HepG2 (cell line): Measurements from ENCODE around the gene RPS6KL1. TPM values are rescaled to one million over a fixed set of nuclear protein-coding genes. Genes with fewer than 3 reads are reported as not detected.

ENCODE experiments used
- ATAC-seq: fragments of 200-7000 bp; cut with Tn5 transposase; 3 replicates; pipeline ENCODE4 v1.9.1; 2020; ENCODE audit warnings: mild to moderate bottlenecking, moderate library complexity
- BruUV-seq: library from RNA; stranded (reverse); fragments of 400-500 nt; replicated peaks from 2 replicates; lab custom pipeline; 2021; lab: Mats Ljungman, UMichigan
- CTCF ChIA-PET: fragments of 300-600 bp; formaldehyde crosslinking; extraction: SDS; loops from one replicate; lab custom pipeline; 2021; ENCODE audit warnings: low total read pairs, inconsistent platforms, low intra/inter-chr PET ratio; lab: Yijun Ruan, JAX
- POLR2A ChIA-PET: fragments of 350-600 bp; sonication (Branson Sonifier 250); formaldehyde crosslinking; loops from one replicate; lab custom pipeline; 2020; ENCODE audit warnings: antibody characterized with exemption, inconsistent platforms; lab: Yijun Ruan, JAX
- DNase-seq: peaks from one replicate; pipeline ENCODE4 v3.0.0-alpha.2; 2015; ENCODE audit warnings: low spot score
- FAIRE-seq: peaks from 3 replicates; lab custom pipeline; 2011; peaks lifted over from hg19 to GRCh38; lab: Jason Lieb, UNC
- H2AFZ ChIP-seq: one replicate; pipeline ENCODE4 v1.6.1; 2011; ENCODE audit warnings: low read length, inconsistent platforms
- H3K27ac ChIP-seq: fragments of 300-600 bp; 3 replicates; pipeline ENCODE4 v1.8.0; 2011; ENCODE audit warnings: mixed run types, mild to moderate bottlenecking, mixed read lengths, low read length, inconsistent platforms; ENCODE audit not compliant: insufficient read depth; ENCODE audit errors: extremely low read length
- H3K27me3 ChIP-seq, 2 experiments: fragments of 200-600 bp in 1 of 2; 2 replicates in 1 of 2; 3 replicates in 1 of 2; pipeline versions ENCODE4 v1.6.0 to v1.8.0; 2011; ENCODE audit warnings: low read length in 2 of 2, mild to moderate bottlenecking in 2 of 2, moderate library complexity in 2 of 2, inconsistent platforms in 1 of 2; ENCODE audit not compliant: insufficient read depth in 2 of 2, control insufficient read depth in 1 of 2
- H3K36me3 ChIP-seq, 2 experiments: fragments of 200-600 bp in 1 of 2; replicated peaks in 1 of 2; 2 replicates in 1 of 2; 3 replicates in 1 of 2; pipeline versions ENCODE4 v1.5.1 to v1.8.0; 2011; ENCODE audit warnings: low read length in 2 of 2, inconsistent platforms in 1 of 2; ENCODE audit not compliant: insufficient read depth in 2 of 2, control insufficient read depth in 1 of 2
- H3K4me1 ChIP-seq: 2 replicates; pipeline ENCODE4 v1.5.1; 2012; ENCODE audit warnings: low read length, inconsistent platforms; ENCODE audit not compliant: insufficient read depth
- H3K4me2 ChIP-seq: 2 replicates; pipeline ENCODE4 v1.6.0; 2011; ENCODE audit warnings: low read depth, low read length, inconsistent platforms
- H3K4me3 ChIP-seq, 3 experiments: fragments of 200-600 bp in 1 of 3; sonication (generic), shearing (Covaris generic) in 1 of 3; replicated peaks in 1 of 3; 2 replicates each; pipeline ENCODE4 v1.5.1; 2011 to 2016; ENCODE audit warnings: low read length in 3 of 3, inconsistent platforms in 2 of 3, low read depth in 2 of 3, mild to moderate bottlenecking in 2 of 3, control low read depth in 1 of 3, mixed read lengths in 1 of 3; ENCODE audit not compliant: insufficient read depth in 1 of 3
- H3K79me2 ChIP-seq: one replicate; pipeline ENCODE4 v1.6.1; 2011; ENCODE audit warnings: low read length, inconsistent platforms; ENCODE audit not compliant: insufficient read depth
- H3K9ac ChIP-seq: 2 replicates; pipeline ENCODE4 v1.6.0; 2011; ENCODE audit warnings: mild to moderate bottlenecking, low read depth, low read length, inconsistent platforms; ENCODE audit not compliant: insufficient read depth
- H3K9me3 ChIP-seq: 2 replicates; pipeline ENCODE4 v1.5.1; 2012; ENCODE audit warnings: mild to moderate bottlenecking, low read length
- H4K20me1 ChIP-seq: 2 replicates; pipeline ENCODE4 v1.6.0; 2011; ENCODE audit warnings: inconsistent platforms, mild to moderate bottlenecking, low read length, moderate library complexity; ENCODE audit not compliant: insufficient read depth
- CAMTA2 ChIP-seq: sonication (generic); formaldehyde crosslinking; IDR thresholded peaks from 2 replicates; pipeline ENCODE4 v1.4.0; 2020; ENCODE audit warnings: mild to moderate bottlenecking, missing genetic modification reagents, borderline replicate concordance
- KDM6A ChIP-seq: IDR thresholded peaks from 2 replicates; pipeline ENCODE4 v1.6.1; 2016; ENCODE audit warnings: low read depth
- MYNN ChIP-seq: sonication (generic); formaldehyde crosslinking; IDR thresholded peaks from 2 replicates; pipeline ENCODE4 v1.4.0; 2020; ENCODE audit warnings: mild to moderate bottlenecking, low read depth, missing genetic modification reagents
- SMC3 ChIP-seq: IDR thresholded peaks from 2 replicates; pipeline ENCODE4 v1.6.1; 2011; ENCODE audit warnings: low read length, improper control_type of control experiment
- SP140L ChIP-seq: sonication (generic); formaldehyde crosslinking; IDR thresholded peaks from 2 replicates; pipeline ENCODE4 v1.4.0; 2020; ENCODE audit warnings: missing genetic modification reagents, borderline replicate concordance
- THYN1 ChIP-seq: sonication (generic); formaldehyde crosslinking; IDR thresholded peaks from 2 replicates; pipeline ENCODE4 v1.8.1; 2023; ENCODE audit warnings: low read depth, mild to moderate bottlenecking, moderate library complexity, missing genetic modification reagents, borderline replicate concordance
- ZFP36 ChIP-seq: fragments of 150-350 bp; IDR thresholded peaks from 2 replicates; pipeline ENCODE4 v1.6.1; 2018; ENCODE audit warnings: borderline replicate concordance, low read length, low read depth; ENCODE audit not compliant: partially characterized antibody
- WGBS: methylation state at CpG from one replicate; pipeline ENCODE4 v1.1.6; 2017; ENCODE audit warnings: low lambda C conversion rate; 5-methylcytosine and 5-hydroxymethylcytosine counted together
- in situ Hi-C: cut with HindIII; loops from 2 replicates; pipeline ENCODE4 v1.10.0; 2017; ENCODE audit warnings: low pct_unique_long_range_greater_than_20kb; ENCODE audit not compliant: extremely low pct_ligation_motif_present
- intact Hi-C: fragments of 100-400 bp; cut with micrococcal nuclease; formaldehyde crosslinking; loops from one replicate; pipeline ENCODE4 v1.10.0; 2022; ENCODE audit not compliant: unreplicated experiment
- polyA plus RNA-seq, 8 experiments: library from polyadenylated mRNA; depleted of rRNA in 3 of 8; stranded (reverse) in 7 of 8; unstranded in 1 of 8; fragments of >200 nt; fragmentation: Illumina TruSeq in 4 of 8; extraction: Trizol in 4 of 8; gene quantifications; 2 replicates each; pipeline versions ENCODE4 v1.2.1 to v1.2.3, GENCODE V29; 2011 to 2016; ENCODE audit warnings: low read depth in 4 of 8, missing spikeins in 1 of 8, mixed read lengths in 1 of 8; ENCODE audit not compliant: insufficient read depth in 1 of 8
- total RNA-seq, 5 experiments: library from RNA; depleted of rRNA; stranded (reverse); fragments of >200 nt; fragmentation: Illumina TruSeq; extraction: Trizol; gene quantifications; 2 replicates each; pipeline ENCODE4 v1.2.3, GENCODE V29; 2016; ENCODE audit warnings: low read depth in 1 of 5
- TF ChIP-seq, protein P1 (sequence below): sonication (generic); formaldehyde crosslinking; IDR thresholded peaks from 2 replicates; pipeline ENCODE4 v1.5.1; 2020; ENCODE audit warnings: missing genetic modification reagents, mild to moderate bottlenecking, borderline replicate concordance

Gene RPS6KL1
- total and polyA plus RNA-seq, 2 of the 13 experiments (the other 11 are each of a cell fraction or from before 2014, with no cell fraction given), result 6.5 to 11.5 TPM

DNA sequence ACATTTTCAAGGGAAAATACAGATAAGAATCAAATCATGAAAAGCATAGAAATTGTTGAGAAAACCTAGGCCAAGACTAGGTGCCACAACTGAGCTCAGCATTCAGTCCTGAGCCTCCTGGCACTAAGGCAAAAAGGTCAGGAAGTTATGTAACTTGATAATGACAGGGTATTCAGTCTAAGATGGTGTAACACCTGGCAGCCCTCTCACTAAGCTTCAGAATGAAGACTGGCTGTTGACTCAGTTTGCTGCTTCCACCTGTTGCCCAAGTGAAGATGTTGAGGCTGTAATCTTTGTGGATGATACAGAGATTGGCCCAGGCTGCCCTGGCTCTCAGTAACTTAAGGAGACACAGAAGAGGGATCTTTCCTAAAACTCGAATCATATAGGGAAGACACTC is 66.7 kb downstream of the RPS6KL1 start:
- in situ Hi-C loops (no loop called here), intact Hi-C loops (no loop called here)
- ChIA-PET CTCF (no interaction called here), POLR2A (no interaction called here)
- H3K4me1 ChIP-seq, result no peaks in the 10 kb centered on the region
- no peaks in the 10 kb centered on the region for H3K27me3 ChIP-seq
- ATAC-seq (no peak), DNase-seq (no peak), FAIRE-seq (no peak)
- H3K79me2 ChIP-seq, result no peaks in the 10 kb centered on the region
- H4K20me1 ChIP-seq, result no peaks in the 10 kb centered on the region
- no peaks in the 10 kb centered on the region for H3K9me3 ChIP-seq
- no peak overlapping the region for H3K4me2 ChIP-seq
- TF ChIP-seq MYNN (CRISPR knock-in tag), result no peak
- TF ChIP-seq SP140L (CRISPR knock-in tag), result no peak
- no peak for TF ChIP-seq KDM6A (CRISPR knock-in tag)
- no peak for TF ChIP-seq ZFP36
- TF ChIP-seq SMC3, result no peak
- TF ChIP-seq, protein P1, sequence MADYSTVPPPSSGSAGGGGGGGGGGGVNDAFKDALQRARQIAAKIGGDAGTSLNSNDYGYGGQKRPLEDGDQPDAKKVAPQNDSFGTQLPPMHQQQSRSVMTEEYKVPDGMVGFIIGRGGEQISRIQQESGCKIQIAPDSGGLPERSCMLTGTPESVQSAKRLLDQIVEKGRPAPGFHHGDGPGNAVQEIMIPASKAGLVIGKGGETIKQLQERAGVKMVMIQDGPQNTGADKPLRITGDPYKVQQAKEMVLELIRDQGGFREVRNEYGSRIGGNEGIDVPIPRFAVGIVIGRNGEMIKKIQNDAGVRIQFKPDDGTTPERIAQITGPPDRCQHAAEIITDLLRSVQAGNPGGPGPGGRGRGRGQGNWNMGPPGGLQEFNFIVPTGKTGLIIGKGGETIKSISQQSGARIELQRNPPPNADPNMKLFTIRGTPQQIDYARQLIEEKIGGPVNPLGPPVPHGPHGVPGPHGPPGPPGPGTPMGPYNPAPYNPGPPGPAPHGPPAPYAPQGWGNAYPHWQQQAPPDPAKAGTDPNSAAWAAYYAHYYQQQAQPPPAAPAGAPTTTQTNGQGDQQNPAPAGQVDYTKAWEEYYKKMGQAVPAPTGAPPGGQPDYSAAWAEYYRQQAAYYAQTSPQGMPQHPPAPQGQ (CRISPR knock-in tag), result no peak
- WGBS, result 100% methylated on average over 1 of the region's 1 CpG
- no peak overlapping the region for H3K27ac ChIP-seq
- no peak overlapping the region for H2AFZ ChIP-seq
- BruUV-seq, result no TSS peak
- H3K36me3 ChIP-seq, result no peaks in the 10 kb centered on the region; a peak in 1 of 5 replicates
- no peak overlapping the region for H3K9ac ChIP-seq
- no peak overlapping the region for H3K4me3 ChIP-seq

DNA sequence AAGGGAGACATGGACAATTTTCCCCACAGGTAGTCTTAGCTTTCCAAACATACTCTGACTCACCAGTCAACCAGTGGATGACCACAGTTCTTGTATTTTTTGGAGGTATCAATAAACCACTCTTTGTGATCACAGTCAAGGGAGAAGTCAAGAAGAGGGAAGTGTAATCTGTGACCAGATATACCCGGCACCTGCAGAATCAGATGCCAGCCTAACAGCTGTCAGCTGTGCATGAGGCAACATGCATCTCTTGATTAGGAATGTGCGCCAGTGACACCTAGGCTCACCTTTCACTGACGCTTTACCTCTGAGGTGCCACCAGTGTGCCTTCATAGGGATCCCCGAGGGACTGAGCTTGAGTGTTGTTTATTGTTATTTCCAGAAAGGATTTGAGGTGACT is 67.1 kb downstream of the RPS6KL1 start:
- no TSS peak for BruUV-seq
- intact Hi-C loops, result no loop called here
- in situ Hi-C loops, result no loop called here

More for the DNA sequence above, 67.1 kb downstream of the RPS6KL1 start:
- Histone ChIP-seq H3K79me2 (no peaks in the 10 kb centered on the region), H3K9ac (no peak overlapping the region), H3K36me3 (no peaks in the 10 kb centered on the region; a peak in 1 of 5 replicates), H3K4me2 (no peak overlapping the region), H2AFZ (no peak overlapping the region), H3K9me3 (no peaks in the 10 kb centered on the region), H3K4me3 (no peak overlapping the region), H3K4me1 (no peaks in the 10 kb centered on the region), H3K27me3 (no peaks in the 10 kb centered on the region), H3K27ac (no peak overlapping the region), H4K20me1 (no peaks in the 10 kb centered on the region)
- no peak for TF ChIP-seq CAMTA2 (CRISPR knock-in tag)
- TF ChIP-seq THYN1 (CRISPR knock-in tag), result no peak
- no peak for FAIRE-seq
- WGBS, result 98% methylated on average over 4 of the region's 4 CpGs
- no peak for DNase-seq
- ChIA-PET CTCF (no interaction called here), POLR2A (interaction anchor here (0.9 kb wide), 1 partner anchor 42 kb away, joined by 3 read pairs; no protein-coding TSS in a partner anchor)
- ATAC-seq, result no peak
